Activated naive CD4-positive, alpha-beta T cell treated with anti-CD3 and anti-CD28 coated beads, Interleukin-2, amount 10 ng/mL, durations not matched to agents 7 days and 5 days (primary cell): ENCODE results near the gene ATF6.

Experiments used
- CTCF ChIA-PET: fragments of 350-600 bp; sonication (Branson Sonifier 250); formaldehyde crosslinking; loops from one replicate; lab custom pipeline; 2021; ENCODE audit warnings: antibody characterized with exemption; lab: Charles Lee
- DNase-seq: peaks from one replicate; pipeline ENCODE4 v3.0.0-alpha.2; 2020
- H3K27ac Mint-ChIP-seq: one replicate; pipeline ENCODE4 v1.8.0; 2021; ENCODE audit warnings: mild to moderate bottlenecking, moderate library complexity, mixed read lengths
- H3K27me3 Mint-ChIP-seq: one replicate; pipeline ENCODE4 v1.8.0; 2021; ENCODE audit warnings: mild to moderate bottlenecking, mixed read lengths
- H3K36me3 Mint-ChIP-seq: one replicate; pipeline ENCODE4 v1.8.0; 2021; ENCODE audit warnings: mixed read lengths
- H3K4me1 Mint-ChIP-seq: one replicate; pipeline ENCODE4 v1.8.0; 2021; ENCODE audit warnings: mixed read lengths
- H3K4me3 Mint-ChIP-seq: one replicate; pipeline ENCODE4 v1.8.0; 2021; ENCODE audit warnings: mild to moderate bottlenecking, moderate library complexity, mixed read lengths
- H3K9me3 Mint-ChIP-seq: one replicate; pipeline ENCODE4 v1.8.0; 2021; ENCODE audit warnings: mixed read lengths

Gene ATF6

GRCh38 chr1:161914595-161914994 is 148.5 kb downstream of the ATF6 start:
- no peaks in the 10 kb centered on the region for H3K27me3 Mint-ChIP-seq
- peaks cover 14% of the 10 kb centered on the region for H3K36me3 Mint-ChIP-seq
- peaks cover 14% of the 10 kb centered on the region for H3K4me1 Mint-ChIP-seq
- CTCF ChIA-PET, result interaction anchor here (0.8 to 1.9 kb wide), 5 partner anchors 9 to 123 kb away, joined by 3 to 14 read pairs (median 3); partner anchors contain the start of gene OLFML2B
- no peaks in the 10 kb centered on the region for H3K9me3 Mint-ChIP-seq
- no peak overlapping the region for H3K4me3 Mint-ChIP-seq
- no peak overlapping the region for H3K27ac Mint-ChIP-seq
- DNase-seq, result no peak

DNA sequence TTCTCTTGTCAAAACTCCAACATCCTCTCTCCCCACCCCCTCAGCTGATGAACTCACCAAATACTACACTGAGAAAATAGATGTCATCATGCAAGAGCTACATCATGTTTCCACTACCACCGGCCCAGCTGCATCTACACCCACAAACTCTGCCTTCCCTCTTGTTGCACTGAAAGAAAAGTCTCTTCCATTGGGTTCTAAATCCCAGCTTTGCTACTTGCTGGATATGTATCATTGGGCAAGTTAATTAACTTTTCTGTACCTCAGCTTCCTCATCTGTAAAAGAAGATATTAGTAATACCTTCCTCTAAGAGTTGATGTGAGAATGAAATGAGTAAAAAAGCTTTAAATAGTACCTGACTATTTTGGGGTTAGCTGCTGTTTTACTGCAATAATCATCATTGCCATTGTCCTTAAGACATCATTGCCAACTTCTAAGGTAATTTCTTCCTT is 149.0 kb downstream of the ATF6 start:
- CTCF ChIA-PET, result interaction anchor here (0.8 to 1.9 kb wide), 5 partner anchors 9 to 122 kb away, joined by 3 to 14 read pairs (median 4); partner anchors contain the start of gene OLFML2B
- DNase-seq, result no peak
- H3K27me3 Mint-ChIP-seq, result no peaks in the 10 kb centered on the region

DNA sequence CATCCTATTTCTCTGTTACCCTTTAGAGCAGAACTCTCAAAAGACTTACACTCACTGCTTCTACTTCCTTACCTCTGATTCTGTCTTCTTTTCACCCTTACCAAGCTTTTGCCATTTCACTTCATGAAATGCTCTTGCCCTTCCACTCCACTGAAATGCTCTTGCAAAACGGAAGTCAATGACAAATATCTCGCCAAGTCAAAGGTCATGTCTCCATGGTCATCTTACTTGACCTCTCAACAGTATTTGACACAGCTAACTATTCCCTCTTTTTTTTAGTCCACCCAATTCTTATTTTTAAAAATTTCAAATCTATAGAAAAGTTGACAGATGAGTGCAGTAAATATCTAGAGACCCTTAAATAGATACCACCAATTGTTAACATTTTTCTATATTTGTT is 149.9 kb downstream of the ATF6 start:
- Mint-ChIP-seq H3K9me3 (no peaks in the 10 kb centered on the region), H3K27ac (no peak overlapping the region), H3K4me3 (no peak overlapping the region), H3K36me3 (peaks cover 18% of the 10 kb centered on the region), H3K4me1 (peaks cover 15% of the 10 kb centered on the region), H3K27me3 (no peaks in the 10 kb centered on the region)
- CTCF ChIA-PET, result interaction anchor here (1.4 to 1.9 kb wide), 2 partner anchors 8 to 10 kb away, joined by 4 to 14 read pairs; no protein-coding TSS in a partner anchor
- no peak for DNase-seq

More for the DNA sequence above, 149.0 kb downstream of the ATF6 start:
- Mint-ChIP-seq H3K4me1 (peaks cover 15% of the 10 kb centered on the region), H3K9me3 (no peaks in the 10 kb centered on the region), H3K27ac (no peak overlapping the region), H3K36me3 (peaks cover 17% of the 10 kb centered on the region), H3K4me3 (no peak overlapping the region)

GRCh38 chr1:161919229-161919628 is 153.1 kb downstream of the ATF6 start:
- peak overlapping the region; percentile 11 for H3K4me3 Mint-ChIP-seq
- peaks cover 15% of the 10 kb centered on the region for H3K4me1 Mint-ChIP-seq
- peak overlapping the region; percentile 88 for H3K27ac Mint-ChIP-seq
- no peaks in the 10 kb centered on the region for H3K27me3 Mint-ChIP-seq
- DNase-seq, result no peak
- H3K36me3 Mint-ChIP-seq, result peaks cover 29% of the 10 kb centered on the region
- CTCF ChIA-PET, result interaction anchor here (1.0 to 1.2 kb wide), 2 partner anchors 15 to 126 kb away, joined by 3 to 5 read pairs; no protein-coding TSS in a partner anchor
- no peaks in the 10 kb centered on the region for H3K9me3 Mint-ChIP-seq

- Mint-ChIP-seq H3K4me3 (no peak overlapping the region), H3K27me3 (no peaks in the 10 kb centered on the region), H3K9me3 (no peaks in the 10 kb centered on the region), H3K36me3 (peaks cover 39% of the 10 kb centered on the region), H3K27ac (no peak overlapping the region), H3K4me1 (peaks cover 15% of the 10 kb centered on the region)
- CTCF ChIA-PET, result no interaction called here
- DNase-seq, result no peak
These were observed 155.4 kb downstream of the ATF6 start for GRCh38 chr1:161921491-161921890.

DNA sequence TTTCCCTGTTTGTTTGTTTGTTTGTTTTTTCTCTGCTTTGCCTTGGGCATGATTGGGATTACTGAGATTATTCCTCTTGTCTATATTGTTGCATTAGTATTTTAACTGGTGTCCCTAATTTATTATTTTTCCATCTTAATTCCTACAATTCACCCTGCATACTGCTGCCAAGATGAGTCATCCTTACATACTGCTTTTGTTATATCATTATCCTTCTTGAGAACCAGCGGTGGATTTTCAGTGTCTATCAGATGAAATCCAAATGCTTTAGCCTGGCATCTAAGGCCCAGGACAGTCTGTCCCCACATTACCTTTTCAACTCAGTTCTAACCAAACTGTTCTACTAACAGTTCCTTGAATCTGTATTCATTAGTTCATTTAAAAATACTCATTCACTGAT is 155.9 kb downstream of the ATF6 start:
- Mint-ChIP-seq H3K4me1 (peaks cover 15% of the 10 kb centered on the region), H3K4me3 (no peak overlapping the region), H3K27ac (no peak overlapping the region), H3K9me3 (no peaks in the 10 kb centered on the region), H3K36me3 (peaks cover 41% of the 10 kb centered on the region), H3K27me3 (no peaks in the 10 kb centered on the region)
- CTCF ChIA-PET, result no interaction called here
- DNase-seq, result no peak

- CTCF ChIA-PET, result interaction anchor here (0.7 kb wide), 1 partner anchor 136 kb away, joined by 3 read pairs; no protein-coding TSS in a partner anchor
- H3K4me1 Mint-ChIP-seq, result peaks cover 5% of the 10 kb centered on the region
- no peak overlapping the region for H3K27ac Mint-ChIP-seq
- peaks cover 16% of the 10 kb centered on the region for H3K36me3 Mint-ChIP-seq
- no peak overlapping the region for H3K4me3 Mint-ChIP-seq
- no peaks in the 10 kb centered on the region for H3K9me3 Mint-ChIP-seq
- no peaks in the 10 kb centered on the region for H3K27me3 Mint-ChIP-seq
- no peak for DNase-seq
These were observed 161.9 kb downstream of the ATF6 start for GRCh38 chr1:161928056-161928455.

DNA sequence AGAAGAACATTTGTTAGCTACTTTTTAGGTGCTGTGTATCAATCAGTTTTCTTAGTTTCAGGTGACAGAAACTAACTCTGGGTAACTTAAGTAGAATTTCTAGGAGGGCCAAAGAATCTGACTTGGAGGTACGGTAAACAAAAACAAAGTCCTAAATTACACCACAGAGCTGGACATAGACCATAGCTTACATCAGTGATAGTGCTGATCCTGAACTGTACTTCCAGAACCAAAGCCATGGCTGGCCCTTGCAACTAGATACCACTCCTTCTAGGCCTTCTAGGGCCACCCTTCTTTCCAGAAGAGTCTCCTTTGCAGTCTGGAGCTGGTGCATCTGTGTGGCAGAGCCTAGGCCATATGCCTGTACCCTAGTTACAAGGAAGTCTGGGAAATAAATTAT is 163.0 kb downstream of the ATF6 start:
- Mint-ChIP-seq H3K4me3 (no peak overlapping the region), H3K27me3 (no peaks in the 10 kb centered on the region), H3K36me3 (peaks cover 17% of the 10 kb centered on the region), H3K9me3 (no peaks in the 10 kb centered on the region), H3K4me1 (peaks cover 14% of the 10 kb centered on the region), H3K27ac (no peak overlapping the region)
- no peak for DNase-seq
- CTCF ChIA-PET, result interaction anchor here (1.6 kb wide), 1 partner anchor 136 kb away, joined by 4 read pairs; no protein-coding TSS in a partner anchor

GRCh38 chr1:161930064-161930463 is 163.9 kb downstream of the ATF6 start:
- Mint-ChIP-seq H3K27me3 (no peaks in the 10 kb centered on the region), H3K4me3 (no peak overlapping the region), H3K4me1 (peaks cover 23% of the 10 kb centered on the region), H3K36me3 (peaks cover 16% of the 10 kb centered on the region), H3K9me3 (no peaks in the 10 kb centered on the region), H3K27ac (no peak overlapping the region)
- DNase-seq, result no peak
- CTCF ChIA-PET, result interaction anchor here (1.6 kb wide), 1 partner anchor 137 kb away, joined by 4 read pairs; no protein-coding TSS in a partner anchor

- no peak for DNase-seq
- Mint-ChIP-seq H3K27ac (no peak overlapping the region), H3K4me3 (no peak overlapping the region), H3K27me3 (no peaks in the 10 kb centered on the region), H3K36me3 (peaks cover 13% of the 10 kb centered on the region), H3K9me3 (no peaks in the 10 kb centered on the region), H3K4me1 (peaks cover 35% of the 10 kb centered on the region)
- CTCF ChIA-PET, result interaction anchor here (0.9 kb wide), 1 partner anchor 105 kb away, joined by 3 read pairs; no protein-coding TSS in a partner anchor
These were observed 166.5 kb downstream of the ATF6 start for GRCh38 chr1:161932668-161933067.

DNA sequence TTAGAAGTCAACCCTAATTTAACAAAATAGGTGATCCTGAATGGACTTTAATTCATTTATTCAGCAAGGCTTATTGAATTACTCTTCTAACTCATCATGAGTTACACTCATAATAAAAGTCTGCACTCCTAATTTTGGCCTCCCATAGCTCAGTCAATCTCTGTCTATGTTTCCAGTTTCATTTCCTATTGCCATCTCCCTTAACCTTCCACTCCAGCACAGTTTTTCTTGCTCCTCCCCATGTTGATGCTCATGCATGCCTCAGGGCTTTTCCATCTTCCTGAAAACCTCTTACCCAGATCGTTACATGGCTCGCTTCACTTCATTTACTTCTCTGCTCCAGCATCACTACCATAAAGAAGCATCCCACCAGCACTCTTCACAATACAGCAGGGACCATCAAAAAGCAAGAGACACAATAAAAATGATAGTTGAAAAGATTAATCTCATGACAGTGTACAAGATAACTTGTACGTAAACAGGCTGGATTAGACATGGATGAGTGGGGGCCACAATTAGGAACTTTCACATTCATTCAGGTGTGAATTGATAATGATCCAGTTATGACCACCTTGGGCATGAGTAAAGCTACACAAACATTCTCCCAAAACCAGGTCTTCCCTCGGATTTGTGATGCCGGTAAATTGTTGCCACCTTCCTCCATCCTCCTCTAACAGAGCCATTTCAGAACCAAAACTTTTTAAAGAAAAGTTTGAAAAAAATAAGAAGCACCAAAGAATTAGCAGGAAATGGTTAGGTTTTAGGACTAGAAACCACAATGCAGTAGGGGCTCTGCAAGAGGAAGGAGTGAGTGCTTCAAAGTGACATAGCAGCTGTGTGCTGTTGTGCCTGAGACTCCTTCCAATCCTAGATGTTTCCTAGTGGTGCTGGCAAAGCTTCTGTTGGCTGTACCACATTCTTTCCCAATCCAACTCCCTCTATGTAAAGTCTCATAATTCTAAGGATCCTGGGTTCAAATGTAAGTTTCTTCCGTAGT is 167.8 kb downstream of the ATF6 start:
- H3K4me1 Mint-ChIP-seq, result peaks cover 35% of the 10 kb centered on the region
- H3K36me3 Mint-ChIP-seq, result peaks cover 13% of the 10 kb centered on the region
- H3K27ac Mint-ChIP-seq, result peak overlapping the region; percentile 75
- CTCF ChIA-PET, result interaction anchor here (1.2 kb wide), 1 partner anchor 10 kb away, joined by 5 read pairs; no protein-coding TSS in a partner anchor
- H3K9me3 Mint-ChIP-seq, result no peaks in the 10 kb centered on the region
- peak overlapping the region; percentile 22 for H3K4me3 Mint-ChIP-seq
- H3K27me3 Mint-ChIP-seq, result no peaks in the 10 kb centered on the region
- DNase-seq, result peak; percentile 32

- Mint-ChIP-seq H3K36me3 (peaks cover 10% of the 10 kb centered on the region), H3K27ac (no peak overlapping the region), H3K4me3 (no peak overlapping the region), H3K27me3 (no peaks in the 10 kb centered on the region), H3K9me3 (no peaks in the 10 kb centered on the region), H3K4me1 (peaks cover 35% of the 10 kb centered on the region)
- no peak for DNase-seq
- CTCF ChIA-PET, result interaction anchor here (1.2 kb wide), 1 partner anchor 12 kb away, joined by 5 read pairs; no protein-coding TSS in a partner anchor
These were observed 169.1 kb downstream of the ATF6 start for GRCh38 chr1:161935264-161935663.

- no peak overlapping the region for H3K27ac Mint-ChIP-seq
- no peaks in the 10 kb centered on the region for H3K9me3 Mint-ChIP-seq
- peaks cover 35% of the 10 kb centered on the region for H3K4me1 Mint-ChIP-seq
- CTCF ChIA-PET, result no interaction called here
- H3K4me3 Mint-ChIP-seq, result no peak overlapping the region
- H3K36me3 Mint-ChIP-seq, result peaks cover 13% of the 10 kb centered on the region
- H3K27me3 Mint-ChIP-seq, result no peaks in the 10 kb centered on the region
- DNase-seq, result no peak
These were observed 170.7 kb downstream of the ATF6 start for GRCh38 chr1:161936786-161937185.
